SKM-1 (cell line): ENCODE results near the gene ROBO4.

ENCODE experiments used
- DNase-seq: peaks from one replicate; lab custom pipeline; 2025; ENCODE audit not compliant: unreplicated experiment; lab: John Stamatoyannopoulos, UW

ROBO4 gene

DNA sequence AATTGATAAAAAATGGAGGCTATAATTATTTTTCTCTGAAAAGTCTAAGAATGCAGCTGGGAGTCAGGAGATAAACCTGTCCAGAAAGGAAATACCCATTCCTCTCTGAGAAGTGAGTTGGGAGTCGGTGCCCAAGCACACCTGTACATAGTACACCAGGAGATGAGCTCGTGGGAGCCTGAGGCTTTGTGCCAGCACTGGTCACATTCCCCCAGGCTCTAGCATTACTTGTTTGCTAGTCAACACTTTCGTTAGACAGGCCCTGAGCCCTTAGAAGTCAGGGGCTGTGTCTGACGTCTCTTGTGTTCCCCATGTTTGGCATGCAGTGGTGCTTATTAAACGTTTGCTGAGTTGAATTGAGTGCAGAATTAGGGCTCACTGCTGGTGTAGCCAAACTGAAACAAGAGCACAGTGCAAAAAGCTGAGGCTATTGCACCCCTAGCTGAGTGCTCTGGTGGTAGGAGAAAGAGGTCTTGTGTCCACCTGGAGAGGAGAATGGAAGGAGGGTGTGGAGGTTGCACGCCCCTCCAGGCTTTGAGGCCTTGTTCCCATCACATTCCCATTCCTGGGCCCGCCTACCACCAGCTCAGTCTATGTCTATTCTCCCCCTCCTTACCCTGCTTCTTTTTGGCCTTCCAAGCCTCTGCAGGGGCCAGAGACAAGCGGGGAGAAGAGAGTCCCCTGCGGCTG lies 6.8 kb downstream of the ROBO4 start:
- DNase-seq = no peak

DNA sequence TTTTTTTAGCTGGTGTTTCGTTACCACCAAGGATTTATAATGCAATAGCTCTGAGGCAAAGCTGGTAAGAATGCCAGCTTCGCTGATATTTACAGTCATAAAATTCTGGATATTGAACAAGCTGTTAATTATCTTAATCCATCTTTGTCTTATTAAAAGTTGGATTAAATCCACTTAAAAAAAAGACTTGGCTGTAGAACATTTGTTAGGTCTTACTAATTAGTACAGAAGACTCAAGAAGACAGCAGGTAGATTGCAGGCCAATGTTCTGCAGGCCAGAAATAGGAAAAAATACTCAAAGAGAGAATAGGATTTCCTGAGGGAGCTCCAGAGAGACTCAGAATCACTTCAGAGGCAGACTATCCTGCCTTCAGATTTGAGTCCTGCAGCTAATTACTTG lies 7.5 kb downstream of the ROBO4 start:
- DNase-seq = no peak

DNA sequence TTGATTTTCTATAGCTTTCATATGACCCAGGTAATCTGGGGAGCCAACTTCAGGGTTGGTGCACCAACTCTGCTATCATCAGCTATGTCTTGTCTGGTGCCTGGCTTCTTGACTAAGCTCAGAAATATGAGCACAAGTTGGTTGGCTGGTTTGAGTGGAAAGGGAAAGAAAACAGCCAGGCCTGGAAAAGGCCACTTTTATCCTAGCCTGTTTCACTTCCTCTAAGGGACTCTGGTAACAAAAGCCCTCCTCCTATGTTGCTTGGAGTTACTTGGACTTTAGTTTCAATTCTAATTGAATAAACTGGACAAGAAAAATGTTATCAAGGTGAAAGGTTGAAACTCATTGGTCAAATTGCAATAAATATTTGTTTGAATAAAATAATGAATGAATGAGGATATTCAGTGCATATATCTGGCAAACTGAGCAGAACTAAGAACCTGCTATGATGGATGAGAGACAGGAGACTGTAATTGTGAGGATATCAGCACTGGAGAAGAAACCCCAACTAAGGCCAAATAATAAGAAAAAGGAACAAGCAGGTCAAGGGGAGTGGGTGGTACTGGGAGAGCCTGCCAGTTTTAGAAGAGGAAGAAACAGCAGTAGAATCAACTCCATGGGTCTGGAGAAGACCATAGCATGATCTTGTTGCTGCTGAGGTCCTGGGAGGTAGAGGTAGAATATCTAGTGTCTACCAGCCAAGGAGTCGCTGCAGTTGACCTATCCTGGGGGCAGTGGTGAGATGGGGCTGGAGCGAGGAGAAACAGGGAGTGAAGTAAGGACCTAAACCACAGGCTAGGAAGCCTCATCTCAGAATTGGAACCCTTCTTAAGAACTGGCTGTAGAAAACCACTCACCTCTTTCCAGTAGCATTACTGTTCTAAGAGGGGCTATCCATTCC lies 8.2 kb downstream of the ROBO4 start:
- no peak for DNase-seq

DNA sequence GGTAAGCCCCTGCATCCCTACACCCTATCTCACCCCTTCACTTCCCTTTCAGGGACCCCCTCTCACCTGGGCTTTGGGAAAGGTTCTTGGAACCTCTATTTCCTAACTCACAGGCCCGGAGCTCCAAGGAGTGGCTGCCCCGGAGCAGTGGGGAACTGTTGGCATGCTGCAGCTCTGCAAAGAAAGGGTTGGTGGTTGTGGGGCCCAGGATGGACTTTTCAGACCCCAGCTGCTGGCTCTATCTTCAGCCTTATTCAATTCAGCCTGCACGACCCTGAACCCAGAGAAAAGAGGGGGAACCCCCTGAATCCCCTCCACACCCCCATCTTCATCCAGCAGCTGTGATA lies 10.0 kb downstream of the ROBO4 start:
- no peak for DNase-seq

DNA sequence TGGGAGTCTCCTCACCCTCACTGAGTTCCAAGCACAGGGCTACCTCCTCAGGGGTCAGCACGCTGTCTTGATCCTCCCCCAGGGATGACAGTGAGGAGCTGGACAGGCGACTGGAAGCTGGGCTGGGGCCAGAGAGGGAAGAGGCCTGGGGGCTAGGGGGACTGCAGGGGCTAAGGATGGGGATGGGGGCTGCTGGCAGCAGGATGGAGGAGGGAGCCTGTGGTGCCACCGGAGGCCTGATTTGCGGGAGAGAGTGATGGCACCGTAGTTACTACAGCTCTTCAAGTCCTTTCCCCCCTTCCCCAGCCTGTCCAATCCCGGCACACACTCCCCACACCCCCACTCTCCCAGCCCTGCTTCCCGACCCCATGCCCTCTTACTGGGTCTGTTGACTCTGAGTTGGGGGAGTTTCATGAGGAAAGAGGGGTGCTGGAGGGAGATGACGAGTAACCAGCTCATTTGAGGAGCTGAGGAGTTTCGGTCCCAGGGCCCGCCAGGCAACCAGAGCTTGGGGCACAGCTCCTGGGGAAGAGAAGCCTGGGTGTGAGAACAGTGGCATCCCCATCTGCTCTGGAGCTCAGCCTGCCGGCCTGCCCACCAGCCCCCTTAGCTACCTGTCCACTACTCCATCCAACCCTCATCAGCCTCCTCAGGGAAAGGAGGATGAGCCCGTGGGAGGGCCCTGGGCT lies 10.5 kb downstream of the ROBO4 start:
- no peak for DNase-seq

DNA sequence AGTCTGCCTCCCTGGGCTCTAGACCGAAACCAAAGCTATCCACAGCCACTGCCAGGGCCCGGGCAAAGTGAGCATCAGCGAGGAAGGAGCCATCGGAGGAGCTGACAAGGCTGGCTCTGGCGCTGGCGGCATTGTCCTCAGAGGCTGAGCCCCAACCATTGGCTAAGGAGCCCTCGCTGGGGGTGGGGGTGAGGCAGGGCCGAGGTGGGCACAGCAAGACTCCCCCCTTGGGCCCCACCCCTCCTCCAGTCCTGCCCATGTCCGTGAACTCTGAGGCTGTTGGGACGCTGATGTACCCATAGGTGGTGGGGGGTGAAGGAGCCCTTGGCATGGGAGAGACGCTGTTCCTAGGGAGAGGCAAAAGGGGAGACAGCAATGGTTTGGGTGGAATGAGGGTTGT lies 11.2 kb downstream of the ROBO4 start:
- DNase-seq = no peak

DNA sequence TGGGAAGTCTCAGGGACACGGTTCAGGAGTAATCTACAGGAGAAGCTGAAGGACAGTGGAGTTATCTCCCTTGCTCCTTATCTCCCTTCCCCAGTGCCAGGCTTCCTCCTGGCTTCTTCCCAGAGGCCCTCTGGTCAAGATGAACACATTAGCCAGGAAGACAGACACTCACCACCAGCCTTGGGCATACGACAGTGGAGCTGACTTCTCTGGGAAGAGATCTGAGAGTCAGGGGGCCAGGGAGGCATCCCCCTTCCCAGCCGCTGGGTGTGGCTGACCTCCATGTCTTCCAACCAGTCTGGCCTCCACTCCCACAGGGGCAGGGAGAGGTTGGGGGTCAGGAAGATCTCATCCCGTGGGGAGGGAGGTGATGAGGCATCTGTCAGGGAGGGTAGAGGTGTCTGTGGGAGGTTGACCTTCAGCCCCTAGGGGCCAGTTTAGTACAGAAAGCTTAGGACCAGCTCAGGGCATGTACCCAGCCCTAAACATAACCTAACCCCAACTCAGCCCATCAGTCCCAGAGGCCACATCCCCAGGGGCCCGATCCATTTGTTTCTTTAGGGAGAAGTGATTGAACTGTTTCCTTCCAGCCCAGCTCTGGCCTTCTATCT lies 12.7 kb downstream of the ROBO4 start:
- DNase-seq = no peak

DNA sequence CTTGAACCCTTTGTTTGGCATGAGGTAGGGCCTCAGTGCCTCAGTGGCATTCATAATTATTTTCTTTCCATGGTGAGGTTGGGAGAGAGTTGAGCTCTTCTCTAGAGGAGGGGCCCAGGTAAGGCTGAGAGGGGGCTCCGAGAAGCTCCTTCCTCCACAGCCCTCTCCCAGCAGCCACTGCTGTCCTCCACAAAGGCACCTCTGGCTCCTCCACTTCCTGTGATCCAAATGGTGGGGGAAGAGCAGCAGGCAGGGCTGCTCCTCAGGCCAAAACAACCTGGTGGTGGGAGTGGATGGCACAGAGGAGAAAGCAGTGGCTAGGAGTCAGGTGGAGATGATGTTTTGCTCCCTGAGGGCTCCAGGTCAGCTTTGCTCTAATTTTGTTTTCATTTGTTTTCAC lies 13.3 kb downstream of the ROBO4 start:
- DNase-seq = no peak

DNA sequence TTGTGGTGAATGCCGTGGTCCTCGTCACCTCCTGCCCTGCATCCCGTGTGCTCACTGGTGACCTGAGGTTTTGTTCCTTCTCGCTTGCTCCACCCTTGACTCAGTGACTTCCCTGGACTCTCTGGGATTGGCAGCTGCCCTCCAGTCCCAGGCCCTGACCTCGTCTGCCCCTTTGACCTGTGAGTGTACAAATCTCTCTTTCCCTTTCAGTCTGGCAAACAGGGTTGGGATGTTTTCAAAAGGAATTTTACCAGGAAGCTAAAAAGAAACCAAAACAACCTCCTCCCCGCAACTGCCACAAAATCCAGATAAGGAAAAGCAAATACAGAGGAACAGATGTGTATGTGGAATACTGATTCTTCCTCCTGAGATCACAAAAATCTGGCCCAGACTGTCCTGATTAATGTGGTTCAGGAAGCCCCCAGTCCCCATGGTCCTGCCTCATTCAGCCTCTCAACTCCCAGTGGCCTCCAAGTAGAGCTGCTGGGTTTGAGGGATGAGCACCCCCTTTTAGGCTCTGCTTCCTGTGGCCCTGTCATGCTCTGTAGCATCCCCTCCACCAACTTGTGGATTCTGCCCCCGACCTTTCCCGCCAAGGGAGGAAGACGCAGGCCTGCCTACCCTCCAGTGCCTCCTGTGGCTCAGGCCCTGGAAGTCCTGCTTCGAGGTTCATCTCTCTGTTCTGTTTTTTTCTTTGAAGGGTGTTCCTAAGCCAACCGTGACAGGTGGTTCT lies 15.2 kb downstream of the ROBO4 start:
- no peak for DNase-seq

DNA sequence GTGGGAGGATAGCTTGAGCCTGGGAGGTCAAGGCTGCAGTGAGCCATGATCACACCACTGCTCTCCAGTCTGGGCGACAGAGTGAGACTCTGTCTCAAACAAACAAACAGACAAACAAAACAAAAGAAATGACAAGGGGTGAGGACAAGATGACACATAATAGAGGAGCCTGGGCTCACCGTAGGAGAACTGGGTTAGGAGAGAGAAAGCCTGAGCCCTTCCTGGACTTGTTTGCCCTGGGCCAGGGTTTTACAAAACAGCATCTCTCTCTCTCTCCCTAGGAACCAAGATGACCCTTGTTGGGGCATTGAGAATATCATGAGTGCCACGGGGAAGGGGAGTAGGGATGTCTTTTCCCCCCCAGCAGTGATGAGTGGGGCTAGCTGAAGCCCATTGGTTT lies 16.7 kb downstream of the ROBO4 start:
- DNase-seq = no peak

DNA sequence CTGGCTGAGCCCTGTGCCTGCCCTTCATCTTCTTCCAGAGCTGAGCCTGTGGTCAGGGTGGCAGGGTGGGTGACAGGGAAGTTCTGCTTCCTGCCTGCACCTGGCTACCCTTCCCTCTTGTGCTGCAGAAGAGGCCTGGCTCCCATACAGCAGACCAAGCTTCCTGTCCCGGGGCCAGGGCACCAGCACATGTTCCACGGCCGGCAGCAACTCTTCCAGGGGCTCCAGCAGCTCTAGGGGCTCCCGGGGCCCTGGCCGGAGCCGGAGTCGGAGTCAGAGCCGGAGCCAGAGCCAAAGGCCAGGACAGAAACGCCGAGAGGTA lies 17.4 kb downstream of the ROBO4 start:
- no peak for DNase-seq

DNA sequence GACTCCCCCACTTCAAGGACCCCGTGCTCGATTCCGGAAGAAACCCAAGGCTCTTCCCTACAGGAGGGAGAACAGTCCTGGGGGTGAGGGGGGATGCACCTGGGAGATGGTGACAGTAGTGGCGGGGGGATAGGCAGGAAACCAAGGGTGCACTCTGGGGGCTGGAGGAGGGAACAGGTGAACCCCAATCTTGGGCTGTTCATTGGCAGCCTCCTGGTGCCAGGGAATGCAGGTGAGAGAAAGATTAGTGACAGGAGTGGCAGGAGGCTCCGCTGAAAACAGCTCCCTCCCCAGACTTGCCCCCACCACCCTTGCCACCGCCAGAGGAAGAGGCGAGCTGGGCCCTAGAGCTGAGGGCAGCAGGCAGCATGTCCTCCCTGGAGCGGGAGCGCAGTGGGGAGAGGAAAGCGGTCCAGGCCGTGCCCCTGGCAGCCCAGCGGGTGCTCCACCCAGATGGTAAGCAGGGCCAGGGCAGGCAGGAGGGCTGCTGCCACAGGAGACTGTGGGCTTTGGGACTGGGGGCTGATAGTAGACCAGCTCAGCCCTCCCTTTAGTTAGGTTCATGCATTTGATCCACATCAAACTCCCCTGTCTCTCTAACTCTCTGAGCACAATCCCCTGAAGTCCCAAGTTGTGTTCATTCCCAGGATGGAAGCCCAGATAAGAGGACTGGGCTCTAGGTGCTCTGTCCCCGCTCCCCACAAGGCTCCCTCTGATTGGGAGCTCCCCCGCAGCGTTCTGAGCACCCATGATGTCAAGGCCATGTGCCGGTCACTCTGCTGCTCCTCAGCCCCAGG lies 18.0 kb downstream of the ROBO4 start:
- DNase-seq = no peak

DNA sequence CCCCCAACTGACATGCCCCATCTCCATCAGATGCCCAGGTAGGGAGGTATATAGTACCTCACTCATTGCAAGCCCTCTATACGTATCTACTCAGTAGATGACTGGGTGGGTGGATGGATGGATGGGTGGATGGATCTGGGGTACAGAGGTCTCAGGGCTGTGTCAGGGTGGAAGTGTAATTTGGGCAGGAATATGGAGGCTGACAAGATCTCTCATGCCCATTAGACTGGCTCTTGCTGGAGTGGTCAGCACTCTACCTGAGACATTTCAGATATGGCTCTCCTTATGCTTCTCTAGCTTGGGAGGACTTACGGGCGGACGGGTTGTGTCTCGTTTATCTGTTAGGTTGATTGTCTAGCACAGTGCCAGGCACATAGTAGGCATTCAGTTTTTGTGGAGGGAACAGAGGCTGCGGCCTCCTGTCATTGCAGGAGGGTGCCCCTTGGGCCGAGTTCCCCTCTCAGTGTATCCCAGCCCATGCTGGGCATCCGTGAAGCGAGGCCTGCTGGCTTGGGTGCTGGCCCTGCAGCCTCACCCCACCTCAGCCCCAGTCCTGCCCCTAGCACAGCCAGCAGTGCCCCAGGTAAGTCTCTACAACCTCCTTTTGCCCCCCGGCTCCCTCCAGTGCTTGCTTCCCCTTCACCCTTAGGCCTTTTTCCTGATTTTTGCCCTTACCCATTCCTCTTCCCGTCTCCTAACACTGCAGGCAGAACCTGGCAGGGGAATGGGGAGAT lies 18.7 kb downstream of the ROBO4 start:
- DNase-seq = no peak

DNA sequence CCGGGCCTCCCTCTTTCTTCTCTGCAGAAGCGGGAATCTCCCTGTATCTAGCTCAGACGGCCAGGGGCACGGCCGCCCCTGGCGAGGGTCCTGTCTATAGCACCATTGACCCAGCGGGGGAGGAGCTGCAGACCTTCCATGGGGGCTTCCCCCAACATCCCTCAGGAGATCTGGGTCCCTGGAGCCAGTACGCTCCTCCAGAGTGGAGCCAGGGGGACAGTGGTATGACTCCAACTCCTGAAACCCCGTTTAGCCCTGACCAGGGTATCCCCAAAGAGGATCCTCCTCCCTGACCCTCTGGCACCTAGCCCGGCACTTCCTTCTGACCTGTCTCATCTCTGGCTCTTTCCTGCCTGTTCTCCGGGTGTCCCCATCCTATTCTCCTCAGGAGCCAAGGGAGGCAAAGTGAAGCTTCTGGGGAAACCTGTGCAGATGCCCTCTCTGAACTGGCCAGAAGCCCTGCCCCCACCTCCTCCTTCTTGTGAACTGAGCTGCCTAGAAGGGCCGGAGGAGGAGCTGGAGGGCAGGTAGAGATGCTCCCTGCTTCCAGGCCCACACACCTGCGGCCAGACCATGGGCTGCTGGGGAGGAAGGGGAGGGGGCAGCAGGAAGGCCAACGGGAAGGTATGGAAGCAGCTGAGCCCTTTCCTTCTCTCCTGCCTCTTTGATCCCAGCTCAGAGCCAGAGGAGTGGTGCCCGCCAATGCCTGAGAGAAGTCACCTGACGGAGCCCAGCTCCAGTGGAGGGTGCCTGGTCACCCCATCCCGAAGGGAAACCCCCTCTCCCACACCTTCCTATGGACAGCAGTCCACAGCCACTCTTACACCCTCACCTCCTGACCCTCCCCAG lies 19.5 kb downstream of the ROBO4 start:
- no peak for DNase-seq

DNA sequence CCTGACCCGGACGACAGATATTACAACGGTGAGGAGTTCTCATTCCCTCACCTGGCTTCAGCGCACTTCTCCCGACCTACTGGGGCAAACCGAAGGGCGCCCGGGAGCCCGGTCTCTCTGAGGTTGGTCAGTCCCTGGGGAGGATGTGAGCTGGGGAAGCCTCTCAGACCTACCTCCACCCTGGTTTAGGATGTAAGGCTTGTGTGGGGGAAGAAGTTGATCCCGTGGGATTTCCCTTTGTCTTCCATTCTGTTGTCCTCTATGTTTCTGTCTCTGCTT lies 20.1 kb downstream of the ROBO4 start:
- DNase-seq = no peak

DNA sequence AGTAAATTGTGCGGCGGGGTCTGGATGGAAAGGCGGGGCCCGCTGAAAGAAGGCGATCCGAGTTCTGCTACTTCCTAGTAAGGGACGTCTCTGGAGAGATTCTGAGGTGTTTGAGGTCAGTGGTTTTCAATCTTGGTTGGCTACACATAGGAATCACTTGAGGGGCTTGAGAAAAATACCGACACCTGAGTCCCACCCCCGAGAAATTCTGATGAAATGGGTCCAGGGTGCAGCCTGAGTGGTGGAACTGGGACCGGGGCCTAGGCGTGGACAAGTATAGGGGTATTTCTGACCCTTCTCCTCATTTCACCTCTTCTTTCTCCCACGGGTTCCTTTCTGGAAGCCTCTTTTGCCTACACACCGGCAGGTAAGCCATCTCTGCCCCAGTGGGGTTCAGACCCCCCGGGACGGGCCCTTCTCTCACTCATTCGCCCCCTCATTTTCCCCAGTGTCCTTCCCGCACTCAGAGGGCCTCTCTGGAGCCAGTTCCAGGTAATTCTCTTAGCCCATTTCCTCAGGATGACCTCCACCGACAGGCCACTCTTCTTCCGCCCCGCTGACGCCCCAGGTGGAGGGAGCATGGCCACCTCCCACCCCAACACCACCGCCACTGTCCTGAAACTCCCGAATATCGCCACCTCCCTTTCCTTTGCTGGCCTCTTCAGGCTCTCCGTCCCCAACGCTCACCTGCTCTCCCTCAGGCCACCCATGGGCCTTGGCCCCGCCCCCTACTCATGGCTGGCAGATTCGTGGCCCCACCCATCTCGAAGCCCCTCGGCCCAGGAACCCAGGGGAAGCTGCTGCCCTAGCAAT lies 20.6 kb downstream of the ROBO4 start:
- no peak for DNase-seq

DNA sequence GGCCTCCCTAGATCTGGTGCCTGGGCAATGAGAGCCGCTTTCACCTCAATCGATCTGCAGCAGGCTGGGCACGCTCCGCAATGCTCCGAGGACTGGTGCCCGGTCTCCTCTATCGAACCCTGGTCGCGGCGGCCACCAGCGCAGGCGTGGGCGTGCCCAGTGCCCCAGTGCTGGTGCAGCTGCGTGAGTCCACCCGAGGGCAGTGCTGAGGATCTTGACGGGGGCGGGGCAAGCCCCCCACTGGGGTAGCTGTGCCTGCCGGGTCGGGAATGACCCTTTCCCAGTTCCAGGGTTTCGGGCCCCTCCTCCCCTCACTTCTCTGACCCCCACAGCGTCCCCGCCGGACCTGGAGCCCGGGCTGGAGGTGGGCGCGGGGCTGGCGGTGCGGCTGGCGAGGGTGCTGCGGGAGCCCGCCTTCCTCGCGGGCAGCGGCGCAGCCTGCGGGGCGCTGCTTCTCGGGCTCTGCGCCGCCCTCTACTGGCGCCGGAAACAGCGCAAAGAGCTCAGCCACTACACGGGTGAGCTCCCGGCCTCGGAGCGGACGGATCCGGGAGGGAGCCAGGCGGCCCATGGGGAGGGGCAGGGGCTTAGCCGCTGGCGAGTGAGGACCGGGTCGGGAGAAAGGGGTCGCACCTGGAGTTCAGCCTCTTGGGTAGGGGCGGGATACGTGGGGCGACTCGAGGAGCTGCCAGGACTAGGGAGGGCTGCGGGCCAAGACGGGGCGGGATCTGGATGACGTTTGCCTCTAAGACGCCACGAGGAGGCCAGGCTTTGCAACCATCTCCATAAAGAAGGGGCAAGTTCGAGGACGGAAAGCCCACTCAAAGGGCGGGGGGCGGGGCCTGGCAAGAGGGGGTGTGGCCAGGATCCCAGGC lies 21.5 kb downstream of the ROBO4 start:
- peak; percentile 67 for DNase-seq
